Gastroesophageal sphincter (tissue), 3 donors: ENCODE results near the gene FOXP4.

ENCODE experiments used
- CTCF ChIP-seq, 4 experiments: fragments of 200-600 bp in 2 of 4; fragments of 450-650 bp in 2 of 4; sonication (generic) in 1 of 4; IDR thresholded peaks; one replicate each; pipeline ENCODE4 v1.5.1; 2017 to 2019; ENCODE audit warnings: antibody characterized with exemption in 4 of 4, mild to moderate bottlenecking in 2 of 4, moderate library complexity in 2 of 4
- POLR2A ChIP-seq, 2 donors: fragments of 450-650 bp; IDR thresholded peaks; one replicate each; pipeline ENCODE4 v1.6.1; 2017; ENCODE audit warnings: antibody characterized with exemption in 2 of 2, mild to moderate bottlenecking in 2 of 2, moderate library complexity in 1 of 2
- POLR2AphosphoS5 ChIP-seq: sonication (generic); formaldehyde crosslinking; IDR thresholded peaks from one replicate; pipeline ENCODE4 v1.6.1; 2017; ENCODE audit warnings: antibody characterized with exemption

GRCh38 chr6:41561931-41562911 lies 16.0 kb downstream of the FOXP4 start:
- TF ChIP-seq CTCF (IDR thresholded peaks at IDR 0.05), result no peak
- no peak for TF ChIP-seq POLR2A (IDR thresholded peaks at IDR 0.05)
- no peak for TF ChIP-seq POLR2AphosphoS5
